ENCODE measurements around the gene TIGAR.
A peak's percentile ranks its signal among the peaks of the same experiment; 100 is the strongest.

The TIGAR gene

DNA sequence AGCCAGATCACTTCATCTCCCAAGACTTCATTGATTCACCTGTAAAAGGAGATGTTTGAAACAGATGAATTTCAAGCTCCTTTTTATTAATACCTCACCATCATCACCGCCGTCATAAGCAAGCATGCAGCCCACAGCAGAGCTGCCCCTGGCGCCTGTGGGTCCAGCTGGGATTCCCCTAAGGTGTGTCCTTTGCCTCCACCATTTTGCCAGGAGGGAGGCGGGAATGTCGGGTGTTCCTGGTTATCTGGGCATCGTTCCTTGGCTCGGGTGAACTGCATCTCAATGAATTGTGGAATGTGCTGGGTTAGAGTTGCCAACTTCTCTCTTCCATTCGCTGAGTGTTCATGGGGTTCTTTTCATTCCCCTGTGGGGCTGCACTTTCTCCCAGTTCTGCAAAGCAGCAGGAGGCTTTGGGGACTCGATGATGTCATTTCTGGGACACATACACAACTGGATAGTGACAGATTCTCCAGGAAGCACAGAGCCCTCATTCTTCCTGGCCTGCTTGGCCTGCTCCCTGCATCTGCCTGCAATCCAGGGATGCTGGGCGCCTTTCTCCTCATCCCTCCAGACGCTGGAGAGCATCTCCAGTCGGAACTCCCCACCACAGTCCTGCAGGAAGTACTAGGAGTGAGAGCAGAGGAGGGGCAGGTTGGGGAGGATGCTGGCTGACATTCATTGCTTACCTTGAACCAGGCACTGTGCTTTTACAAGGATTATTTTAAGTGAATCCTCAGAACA is 37.3 kb upstream of the TIGAR start:
- DNase-seq, result no peak

DNA sequence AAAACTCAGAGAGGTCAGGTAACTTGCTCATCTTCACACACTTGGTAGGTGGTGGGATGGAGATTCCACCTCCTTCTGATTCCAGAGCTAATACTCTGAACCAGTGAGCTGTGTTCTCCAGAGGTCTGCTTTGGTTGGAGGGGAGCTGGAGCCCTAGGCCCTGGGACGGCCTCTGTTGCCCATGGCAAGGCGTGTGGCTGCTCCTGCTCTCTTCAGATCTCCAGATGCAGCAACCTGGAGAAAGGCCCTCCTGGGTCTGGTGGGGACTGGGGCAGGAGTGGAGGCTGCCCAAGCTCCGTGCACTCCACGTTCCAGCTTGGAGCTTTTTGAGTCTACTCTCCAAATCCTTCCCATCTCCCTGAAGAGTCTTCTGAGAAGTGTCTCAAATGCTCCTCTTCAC is 36.7 kb upstream of the TIGAR start:
- no peak for DNase-seq

DNA sequence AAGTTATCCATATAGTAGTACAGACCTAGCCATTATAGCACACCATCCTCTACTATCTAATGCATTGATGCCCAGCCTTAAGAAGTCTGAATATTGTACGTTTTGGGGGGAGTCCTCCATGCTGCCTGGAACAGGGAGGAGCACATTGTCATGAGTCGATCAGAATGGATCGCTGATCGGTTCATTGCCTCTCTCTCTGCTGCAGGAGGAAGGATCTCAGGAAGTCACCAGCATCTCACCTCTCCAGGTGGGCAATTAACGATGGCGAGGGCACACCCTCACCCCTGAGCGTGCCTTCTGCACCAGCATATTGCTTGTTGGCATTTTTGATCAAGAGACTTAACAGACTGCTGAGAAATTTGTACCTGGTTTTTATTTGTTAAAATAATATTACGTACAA is 35.9 kb upstream of the TIGAR start:
- DNase-seq, result no peak

DNA sequence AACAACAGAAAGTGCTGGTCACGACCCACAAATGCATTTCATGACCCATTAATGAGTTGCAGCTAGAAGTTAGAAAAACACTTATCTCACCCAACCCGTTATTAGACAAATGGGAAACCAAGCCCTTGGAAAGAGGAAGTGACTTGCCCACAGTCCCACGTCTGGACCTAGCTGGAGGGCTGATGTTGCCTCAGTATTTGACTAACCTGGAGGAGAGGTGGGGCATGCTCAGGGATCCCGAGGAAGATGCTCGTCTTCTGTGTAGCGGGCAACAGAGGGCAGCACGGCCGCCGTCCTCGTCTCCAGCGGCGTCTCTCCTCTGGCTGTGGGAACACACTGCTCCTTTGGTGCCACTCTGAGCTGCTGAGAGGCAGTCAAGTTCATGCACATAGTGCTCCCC is 34.8 kb upstream of the TIGAR start:
- peak; percentile 23 for DNase-seq

DNA sequence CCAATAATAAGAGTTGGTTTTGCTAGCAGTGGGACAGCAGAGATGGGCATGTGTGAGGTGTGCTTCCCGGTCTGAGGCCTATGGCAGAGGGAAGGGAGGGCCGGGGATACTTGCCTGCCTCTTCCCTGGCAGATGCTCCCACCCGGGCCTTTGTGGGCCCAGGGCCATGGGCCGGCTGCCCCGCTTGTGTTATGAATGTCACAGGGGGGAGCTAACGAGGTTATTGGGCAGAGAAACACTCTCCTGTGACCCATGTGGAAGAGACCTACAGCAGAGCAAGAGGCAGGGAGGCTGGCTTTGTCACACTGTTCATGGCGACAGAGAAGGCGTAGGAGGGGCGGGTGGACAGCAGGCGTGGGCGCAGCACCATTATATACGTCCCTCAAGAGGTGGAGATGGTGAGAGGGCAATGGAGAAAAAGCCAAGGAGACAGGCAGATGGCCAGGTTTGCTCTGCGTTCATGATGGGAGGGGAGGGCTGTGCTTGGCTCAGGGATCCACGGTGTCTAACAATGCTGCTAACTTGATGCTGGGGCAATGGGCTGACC is 34.2 kb upstream of the TIGAR start:
- no peak for DNase-seq

DNA sequence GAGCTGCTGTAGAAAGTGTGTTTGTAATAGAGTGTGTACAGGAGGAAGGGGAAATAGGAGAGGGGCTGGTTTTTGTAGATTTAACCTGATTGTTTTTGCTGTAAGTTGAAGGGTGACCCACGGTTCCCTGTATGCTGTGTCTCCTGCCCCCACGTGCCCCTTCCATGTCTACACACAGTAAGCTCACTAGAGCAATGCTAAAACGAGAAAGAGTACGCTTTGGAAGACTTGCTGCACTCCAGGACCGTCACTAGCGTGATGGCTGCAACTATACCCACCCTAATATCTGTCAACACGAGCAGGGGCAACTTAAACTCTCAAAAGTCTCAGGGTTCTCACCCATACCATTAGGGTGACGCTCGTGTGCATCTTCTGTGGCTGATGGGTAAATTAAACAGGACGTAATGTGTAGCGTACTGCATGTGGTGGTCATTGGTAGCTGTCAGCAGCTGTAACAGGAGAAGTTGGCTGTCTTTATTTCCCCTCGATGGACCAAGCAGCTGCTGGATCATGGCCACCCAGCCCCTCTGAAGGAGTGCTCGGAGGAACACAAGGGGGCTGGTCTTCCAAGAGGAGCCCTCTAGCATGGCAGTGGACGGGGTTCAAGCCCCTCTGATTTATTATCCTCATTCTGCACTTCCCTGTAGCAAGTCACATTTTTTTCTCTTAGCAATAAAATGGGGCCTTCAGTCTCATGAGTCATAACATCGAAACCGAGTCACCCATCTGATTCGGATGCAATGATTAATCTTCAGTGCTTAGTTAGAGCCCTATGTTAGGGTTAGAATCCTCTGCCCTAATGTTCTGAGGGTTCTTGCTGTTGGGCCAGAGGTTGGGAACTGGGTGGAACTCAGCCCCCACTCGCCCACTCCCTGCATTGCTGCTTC is 33.4 kb upstream of the TIGAR start:
- no peak for DNase-seq

DNA sequence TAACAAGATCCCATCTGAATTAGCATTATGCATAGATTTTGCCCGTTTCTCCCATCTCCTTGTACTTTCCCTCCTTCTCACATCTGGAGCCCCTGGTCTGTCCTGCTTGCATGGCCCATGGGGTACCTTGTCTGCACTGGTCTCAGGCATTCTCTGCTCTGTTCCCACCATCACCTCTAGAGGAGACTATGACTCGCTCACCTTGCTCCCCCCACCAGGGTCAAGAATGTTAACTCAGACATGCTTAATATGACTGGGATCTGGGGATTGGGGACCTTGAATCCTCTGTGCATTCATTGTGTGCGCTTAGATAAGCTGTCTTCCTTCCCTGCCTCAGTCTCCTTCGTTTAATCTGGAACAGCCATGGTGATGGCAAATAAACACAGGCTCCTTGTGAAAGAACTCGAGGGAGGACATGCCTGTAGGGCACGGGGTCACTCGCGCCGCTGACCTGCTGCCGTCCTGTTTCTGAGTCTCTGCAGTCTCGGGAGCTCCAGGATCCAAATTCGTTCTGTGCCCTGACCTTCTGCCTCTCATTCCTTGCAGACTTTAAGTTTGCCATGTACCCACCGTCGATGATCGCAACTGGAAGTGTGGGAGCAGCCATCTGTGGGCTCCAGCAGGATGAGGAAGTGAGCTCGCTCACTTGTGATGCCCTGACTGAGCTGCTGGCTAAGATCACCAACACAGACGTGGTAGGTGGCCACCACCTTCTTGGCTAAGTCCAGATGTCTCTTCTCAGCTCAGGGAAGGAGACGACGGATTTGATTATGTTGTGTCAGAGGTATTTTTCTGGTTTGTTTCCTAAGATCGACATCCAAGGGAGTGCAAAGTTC is 32.5 kb upstream of the TIGAR start:
- DNase-seq, result no peak

DNA sequence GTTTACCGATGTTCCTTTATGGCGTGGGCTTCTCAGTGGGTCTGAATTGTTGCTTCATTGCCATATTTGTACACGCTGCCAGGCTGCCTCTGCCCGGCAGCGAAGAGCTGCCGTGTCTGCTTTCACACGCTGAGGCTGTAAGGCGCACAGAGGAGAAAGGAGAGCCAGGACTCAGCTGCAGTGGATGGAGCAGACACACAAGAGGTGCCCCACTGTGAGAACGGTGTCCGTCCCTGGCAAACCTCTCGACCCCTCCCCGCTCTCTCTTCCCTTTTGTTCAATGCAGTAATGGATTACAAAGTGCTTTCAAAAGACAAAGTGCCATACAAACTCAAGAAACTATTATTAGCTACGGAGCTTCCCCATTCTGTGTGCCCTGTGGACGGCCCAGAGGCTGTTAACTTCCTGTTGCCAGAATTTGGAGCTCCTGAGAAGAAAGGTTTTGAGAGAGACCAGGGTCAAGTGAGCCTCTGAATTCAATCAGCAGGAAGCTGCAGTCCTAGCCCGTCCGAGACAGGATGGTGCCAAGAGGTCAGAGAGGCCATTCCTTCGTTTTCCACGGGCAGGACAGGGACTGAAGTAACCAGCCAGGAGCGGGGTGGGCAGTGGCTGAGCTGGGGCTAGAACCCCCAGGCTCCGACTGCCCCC is 31.7 kb upstream of the TIGAR start:
- no peak for DNase-seq

DNA sequence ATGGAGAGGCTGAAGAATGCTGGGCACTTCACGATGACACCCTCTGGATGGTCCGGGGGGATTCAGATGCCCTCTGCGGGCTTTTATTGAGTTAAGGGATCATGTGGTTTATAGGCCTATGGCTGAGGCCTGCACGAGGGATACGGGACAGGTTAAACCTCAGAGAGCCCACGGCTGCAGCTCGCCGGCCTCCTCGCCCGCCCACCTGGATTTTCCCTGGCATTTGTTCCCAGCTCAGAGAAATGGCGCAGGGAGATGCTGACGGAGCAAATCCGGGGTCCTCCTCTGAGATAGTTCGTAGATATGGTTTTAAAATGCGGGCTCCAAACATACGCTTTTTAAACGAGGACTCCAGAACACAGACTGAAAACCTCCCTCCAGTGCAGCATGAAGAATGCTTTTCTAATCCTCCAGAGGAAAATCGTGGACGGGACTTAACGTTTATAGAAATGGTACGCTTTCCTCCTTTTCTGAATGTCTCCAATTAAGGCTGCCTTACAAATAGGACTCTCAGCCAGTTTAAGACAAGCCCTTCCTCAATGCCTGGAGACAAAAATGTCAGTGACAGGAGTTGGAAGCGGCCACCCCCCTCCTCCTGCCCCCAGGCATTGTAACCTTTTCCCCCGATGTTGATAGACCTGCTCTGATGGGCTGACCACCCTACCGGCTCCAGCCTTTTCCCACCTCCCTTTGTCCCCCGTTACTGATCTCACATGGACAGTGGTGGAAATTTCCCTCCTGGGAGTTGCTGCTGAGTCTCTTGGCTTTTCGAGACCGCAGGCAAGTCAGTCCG is 30.8 kb upstream of the TIGAR start:
- no peak for DNase-seq

DNA sequence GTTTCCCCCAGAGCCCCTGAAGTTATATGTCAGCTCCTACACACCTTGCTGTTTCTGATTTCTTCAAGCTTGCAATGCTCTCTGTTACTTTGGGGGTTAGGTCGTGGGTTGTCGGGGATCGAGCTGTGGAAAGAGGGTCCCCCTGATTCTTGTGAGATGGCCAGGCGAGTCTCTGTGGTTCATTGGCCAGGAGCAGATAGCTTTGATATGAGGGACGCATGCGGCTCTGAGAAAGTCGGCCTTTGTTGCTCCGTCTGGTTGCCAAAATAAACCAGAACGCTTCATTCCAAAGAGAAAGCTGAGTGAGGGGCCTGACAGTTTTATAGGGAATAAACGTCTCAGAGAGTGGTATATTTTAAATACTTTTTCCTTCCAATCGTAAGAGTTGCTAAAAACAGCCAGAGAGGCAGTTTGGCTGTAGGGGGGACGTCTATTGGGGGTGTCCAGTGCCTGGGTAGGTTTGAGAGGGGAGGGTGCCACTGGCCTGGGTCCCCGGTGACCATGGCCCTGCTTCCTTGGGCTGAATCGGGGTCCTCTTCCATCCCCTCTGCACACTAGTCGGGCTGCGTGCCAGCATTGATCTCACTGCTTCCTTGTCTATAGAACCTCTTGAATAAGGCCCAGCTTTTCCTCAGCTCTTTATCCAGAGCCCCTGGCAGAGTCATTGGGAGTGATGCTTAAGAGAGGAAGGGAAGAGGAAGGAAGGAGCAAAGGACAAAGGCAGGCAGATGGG is 28.5 kb upstream of the TIGAR start:
- no peak for DNase-seq

DNA sequence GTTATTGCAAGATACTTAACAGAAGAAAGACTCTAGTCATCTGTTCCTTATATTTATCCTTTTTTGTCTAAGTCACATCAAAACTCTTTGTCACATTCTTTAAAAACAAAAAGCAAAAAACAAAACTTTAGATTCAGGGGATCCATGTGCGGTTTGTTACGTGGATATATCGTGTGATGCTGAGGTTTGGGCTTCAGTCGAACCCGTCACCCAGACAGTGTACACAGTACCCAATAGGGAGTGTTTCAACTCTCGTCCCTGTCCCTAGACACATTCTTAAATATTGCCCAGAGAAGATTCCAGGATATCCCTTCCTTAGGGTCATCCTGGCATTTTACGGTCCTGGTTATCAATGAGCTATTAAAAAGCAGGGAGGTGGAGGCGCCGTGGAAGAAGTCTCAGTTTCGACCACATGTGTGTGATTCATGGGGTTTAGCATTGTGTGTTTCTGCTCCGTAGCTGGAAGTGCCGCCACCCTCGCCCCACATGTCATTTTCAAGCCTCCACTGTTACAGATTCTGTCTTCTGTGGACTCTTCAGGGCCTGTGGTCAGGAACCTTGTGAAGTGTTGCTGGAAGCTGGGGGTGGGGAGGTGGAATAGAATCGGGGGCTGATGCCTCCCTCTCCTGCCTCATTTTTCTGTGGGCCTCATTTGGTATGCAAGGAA is 27.6 kb upstream of the TIGAR start:
- no peak for DNase-seq

DNA sequence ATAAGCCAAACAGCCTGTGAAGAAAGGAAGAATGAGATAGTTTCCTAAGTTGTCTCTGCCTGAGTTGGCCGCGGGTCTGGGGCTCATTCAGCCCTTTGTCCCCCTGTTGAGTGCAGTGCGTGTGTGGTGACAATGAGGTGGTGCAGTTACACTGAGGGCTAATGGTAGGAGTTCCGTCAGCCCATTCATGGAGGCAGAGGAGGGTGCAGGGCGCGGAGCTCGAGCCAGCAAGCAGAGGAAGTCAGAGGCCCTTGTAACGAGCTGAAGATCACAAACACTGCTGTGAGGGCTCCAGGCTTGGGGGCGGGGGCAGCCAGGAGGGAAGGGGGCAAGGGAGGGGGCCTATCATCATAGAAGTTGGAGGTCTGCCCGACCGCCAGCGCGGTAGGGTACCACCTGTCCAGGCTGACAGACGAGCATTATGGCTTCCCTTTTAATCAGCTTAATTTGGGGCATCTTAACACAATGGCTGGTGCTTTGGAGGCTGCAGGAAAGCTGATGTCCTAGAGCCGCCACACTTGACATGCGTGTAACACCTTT is 27.0 kb upstream of the TIGAR start:
- no peak for DNase-seq

DNA sequence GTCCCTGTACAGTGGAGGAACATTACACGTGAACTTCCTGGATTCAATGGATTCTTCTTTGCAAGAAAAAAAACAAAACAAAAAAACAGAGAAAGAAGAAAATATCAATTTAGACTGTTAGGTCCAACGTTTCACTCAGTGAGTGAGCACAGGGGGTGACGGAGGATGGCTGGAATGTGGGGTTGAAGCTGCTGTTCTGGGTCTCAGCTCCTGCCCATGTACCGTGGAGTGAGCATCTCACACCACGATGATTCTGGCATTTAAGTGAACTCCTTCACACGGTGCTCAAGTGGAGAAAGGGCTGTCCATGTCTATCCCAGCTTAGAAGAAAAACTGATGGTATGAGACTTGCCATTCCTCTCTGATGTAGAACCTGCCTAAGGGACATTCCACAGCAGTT is 24.3 kb upstream of the TIGAR start:
- no peak for DNase-seq

DNA sequence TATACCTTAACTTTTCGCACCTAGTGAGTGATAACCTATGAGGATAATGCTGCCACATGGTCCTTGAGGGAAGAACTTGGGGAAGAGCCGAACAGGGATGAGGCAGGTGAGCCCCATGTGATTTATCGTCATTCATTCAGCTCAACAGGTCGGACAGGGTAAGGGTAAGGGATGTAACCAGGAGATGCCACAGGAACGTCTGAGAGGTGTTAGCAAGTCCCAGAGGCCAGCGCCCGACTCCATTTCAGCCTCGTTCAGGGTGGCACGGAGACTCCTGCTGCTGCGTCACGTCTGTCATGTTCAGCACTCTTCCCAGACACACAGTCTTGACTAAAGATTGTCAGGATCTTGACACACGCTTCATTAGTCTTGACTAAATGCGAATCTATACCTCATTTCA is 23.4 kb upstream of the TIGAR start:
- no peak for DNase-seq

DNA sequence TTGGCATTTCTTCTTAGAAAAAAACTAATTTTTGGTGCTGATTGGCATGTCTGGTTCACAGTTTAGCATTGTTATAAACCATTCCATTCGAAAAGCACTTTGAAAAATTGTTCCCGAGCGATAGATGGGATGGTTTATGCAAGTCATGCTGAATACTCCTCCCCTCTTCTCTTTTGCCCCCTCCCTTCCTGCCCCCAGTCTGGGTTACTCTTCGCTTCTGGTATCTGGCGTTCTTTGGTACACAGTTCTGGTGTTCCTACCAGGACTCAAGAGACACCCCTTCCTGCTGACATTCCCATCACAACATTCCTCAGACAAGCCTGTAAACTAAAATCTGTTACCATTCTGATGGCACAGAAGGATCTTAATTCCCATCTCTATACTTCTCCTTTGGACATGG is 20.1 kb upstream of the TIGAR start:
- no peak for DNase-seq

DNA sequence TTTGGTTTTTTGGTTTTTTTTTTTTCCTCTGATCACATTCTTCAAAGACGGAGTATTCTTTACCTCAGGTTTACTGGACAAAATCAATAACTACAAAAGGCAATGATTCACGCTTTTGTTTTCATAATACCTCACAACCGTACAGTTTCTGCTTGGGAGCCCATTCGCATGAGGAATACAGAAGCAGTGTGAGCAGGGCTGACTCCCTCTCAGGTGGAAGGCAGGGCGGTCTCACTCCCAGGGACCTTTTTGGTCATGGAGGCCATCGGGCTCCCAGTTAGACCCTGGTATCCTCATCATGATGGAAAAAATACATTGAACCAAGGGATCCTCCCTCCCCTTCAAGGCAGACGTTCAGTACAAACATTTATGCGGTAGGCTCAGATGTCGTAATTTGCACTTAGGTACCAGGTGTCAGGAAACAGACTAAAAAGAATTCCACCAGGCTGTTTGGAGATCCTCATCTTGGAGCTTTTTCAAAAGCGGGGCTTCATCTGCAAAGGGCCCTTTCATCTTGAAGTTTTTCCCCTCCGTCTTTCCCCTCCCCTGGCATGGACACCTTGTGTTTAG is 19.0 kb upstream of the TIGAR start:
- no peak for DNase-seq

DNA sequence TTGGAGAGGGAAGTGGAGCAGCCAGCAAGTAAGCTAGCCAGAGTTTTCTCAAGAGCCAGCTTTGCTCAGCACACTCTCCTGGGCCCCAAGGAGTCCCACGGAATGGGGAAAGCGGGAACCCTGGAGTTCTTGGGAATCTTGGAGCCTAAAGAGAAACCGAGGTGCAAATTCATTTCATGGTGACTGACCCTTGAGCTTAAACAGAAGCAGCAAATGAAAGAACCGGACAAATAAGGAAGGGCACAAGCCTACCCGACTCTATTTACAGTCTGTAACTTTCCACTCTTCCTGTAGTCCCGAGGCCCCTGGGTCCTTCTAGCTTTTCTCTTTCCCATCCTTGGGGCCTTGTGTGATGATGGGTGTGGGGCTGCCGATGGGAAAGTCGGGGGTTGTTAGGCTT is 18.1 kb upstream of the TIGAR start:
- no peak for DNase-seq

DNA sequence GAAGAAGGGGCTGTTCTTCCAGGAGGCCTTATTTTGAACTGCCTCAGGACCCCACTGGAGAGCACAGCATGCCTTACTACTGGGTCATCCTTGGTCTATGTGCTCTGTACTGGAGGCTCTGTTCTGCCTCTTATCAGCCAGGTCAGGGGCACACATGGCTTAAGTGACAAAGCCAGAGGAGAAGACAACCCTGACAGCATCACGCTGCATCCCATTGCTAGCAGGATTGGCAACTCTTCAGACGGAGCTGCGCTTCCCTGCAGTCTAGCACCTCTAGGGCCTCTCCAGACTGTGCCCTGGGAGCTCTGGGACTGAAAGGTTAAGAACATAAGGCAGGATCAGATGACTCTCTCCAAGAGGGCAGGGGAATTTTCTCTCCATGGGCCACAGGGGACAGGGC is 17.3 kb upstream of the TIGAR start:
- DNase-seq, result no peak

DNA sequence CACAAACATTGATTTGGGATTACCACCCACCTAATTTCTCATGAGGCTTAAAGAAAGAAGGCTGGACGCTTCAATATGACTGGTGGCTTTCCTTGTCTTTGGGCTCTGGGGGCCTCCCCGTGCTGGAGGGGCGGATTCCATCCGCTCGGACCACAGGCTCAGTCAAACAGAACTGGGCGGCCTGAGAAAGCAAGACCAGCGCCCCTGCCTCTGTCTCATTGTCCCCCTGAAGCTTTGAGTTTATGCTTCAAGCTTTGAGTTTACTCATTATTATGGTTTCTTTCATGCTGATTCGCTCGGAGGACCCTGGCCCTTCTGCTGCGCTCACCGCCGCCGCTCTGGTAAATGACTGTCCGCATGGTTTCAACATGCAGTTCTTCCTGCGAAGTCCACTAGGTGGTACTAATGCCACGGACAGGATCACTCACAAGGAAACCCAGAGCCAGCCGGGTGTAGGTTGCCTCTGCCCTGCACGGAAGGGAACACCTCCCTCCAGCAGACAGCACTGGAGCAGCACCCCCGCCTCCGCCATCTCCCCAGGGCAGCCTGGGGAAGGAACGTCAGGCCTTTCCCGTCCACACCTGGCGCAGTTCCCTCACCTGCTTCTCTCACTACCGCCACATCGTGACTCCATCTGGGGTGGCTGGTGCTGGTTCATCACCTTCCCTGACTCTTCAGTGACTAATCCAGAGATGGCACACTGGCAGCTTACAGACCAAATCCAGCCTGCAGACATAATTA is 13.2 kb upstream of the TIGAR start:
- peak; percentile 47 for DNase-seq
